ENCODE data around the gene CYP17A1. TPM values are rescaled to one million over a fixed set of nuclear protein-coding genes. Genes with fewer than 3 reads are reported as not detected.

The CYP17A1 gene
- total and polyA plus RNA-seq, 2 experiments from 2014 or later: not detected

GRCh38 chr10:102822222-102822621 is 15.0 kb downstream of the CYP17A1 start:
- ATAC-seq (no peak), DNase-seq (ENCODE audit: low spot score) (no peak)
- H3K36me3 Mint-ChIP-seq (ENCODE audit: low read depth): no peaks in the 10 kb centered on the region; the same call in 2 of the 3 replicates
- Histone ChIP-seq H3K36me3 (ENCODE audit: insufficient read depth) (peaks cover 5% of the 10 kb centered on the region; the same call in 1 of the 2 replicates), H3K27me3 (ENCODE audit: insufficient read depth) (no peaks in the 10 kb centered on the region), H3K4me2 (no peak overlapping the region), H3K79me2 (replicated peaks; ENCODE audit: insufficient read depth) (no peaks in the 10 kb centered on the region), H3K4me3 (no peak overlapping the region), H3K9me2 (ENCODE audit: insufficient read depth) (no peaks in the 10 kb centered on the region), H3F3A (replicated peaks; ENCODE audit: low read depth) (no peaks in the 10 kb centered on the region), H4K20me1 (replicated peaks; ENCODE audit: insufficient read depth) (no peaks in the 10 kb centered on the region), H2AFZ (no peak overlapping the region), H3K4me1 (ENCODE audit: insufficient read depth) (no peaks in the 10 kb centered on the region), H3K27ac (ENCODE audit: low read depth) (no peak overlapping the region)
- TF ChIP-seq CTCF (conservative IDR thresholded peaks at IDR 0.05; ENCODE audit: low read depth in 2 of 2) (no peak), NANOG (IDR thresholded peaks at IDR 0.05; ENCODE audit: borderline replicate concordance) (no peak), REST (IDR thresholded peaks at IDR 0.05; ENCODE audit: unreplicated experiment) (no peak), STAT1 (IDR thresholded peaks at IDR 0.05; ENCODE audit: unreplicated experiment) (no peak), EZH2 (IDR thresholded peaks at IDR 0.05; ENCODE audit: low read depth, unreplicated experiment) (no peak), ETS1 (IDR thresholded peaks at IDR 0.05) (no peak), EZH2phosphoT487 (IDR thresholded peaks at IDR 0.05; ENCODE audit: unreplicated experiment) (no peak), POLR2AphosphoS5 (IDR thresholded peaks at IDR 0.05; ENCODE audit: low read depth) (no peak), ZNF114 (CRISPR knock-in tag; IDR thresholded peaks at IDR 0.05) (no peak), ZNF331 (CRISPR knock-in tag; IDR thresholded peaks at IDR 0.05; ENCODE audit: low read depth) (no peak), CREB1 (CRISPR knock-in tag; IDR thresholded peaks at IDR 0.05; ENCODE audit: low read depth) (no peak), JUNB (IDR thresholded peaks at IDR 0.05; ENCODE audit: unreplicated experiment) (no peak), ZNF462 (CRISPR knock-in tag; IDR thresholded peaks at IDR 0.05) (no peak)
- H3K9me3 Mint-ChIP-seq: peaks cover 16% of the 10 kb centered on the region; the same call in 2 of the 3 replicates
- no peaks in the 10 kb centered on the region; the same call in 2 of the 3 replicates for H3K4me1 Mint-ChIP-seq
- H3K27ac Mint-ChIP-seq: no peak overlapping the region
- H3K27me3 Mint-ChIP-seq (ENCODE audit: insufficient read depth, low read depth, poor library complexity): peaks cover 4% of the 10 kb centered on the region
- H3K4me3 Mint-ChIP-seq: no peak overlapping the region
